DND-41 (cell line): ENCODE data around the gene ZNF652.

Experiments
- CTCF ChIP-seq: IDR thresholded peaks from 2 replicates; pipeline ENCODE4 v1.5.1; 2012; ENCODE audit warnings: borderline replicate concordance, low read length, moderate library complexity, mild to moderate bottlenecking; ENCODE audit not compliant: poor library complexity, severe bottlenecking; ENCODE audit errors: extremely low read depth
- EZH2 ChIP-seq: IDR thresholded peaks from 3 replicates; pipeline ENCODE4 v1.6.1; 2012; ENCODE audit warnings: borderline replicate concordance, low read depth, mild to moderate bottlenecking, moderate library complexity, low read length, inconsistent platforms; ENCODE audit not compliant: severe bottlenecking

GRCh38 chr17:49360796-49361128 lies 1.3 kb downstream of the ZNF652 start:
- TF ChIP-seq CTCF (no peak), EZH2 (no peak)
